OCI-LY1 (cell line): ENCODE measurements around the gene PLCB2.

ENCODE experiments used
- CTCF ChIP-seq: fragments of 200-600 bp; sonication (generic), shearing (Covaris generic); IDR thresholded peaks from 2 replicates; pipeline ENCODE4 v1.5.1; 2017; ENCODE audit warnings: mild to moderate bottlenecking, antibody characterized with exemption, low read length, moderate library complexity, mixed read lengths
- EZH2 ChIP-seq: fragments of 200-600 bp; sonication (generic), shearing (Covaris generic); IDR thresholded peaks from 2 replicates; pipeline ENCODE4 v1.8.0; 2017; ENCODE audit warnings: borderline replicate concordance, mixed run types, mild to moderate bottlenecking, antibody characterized with exemption, low read length, moderate library complexity, mixed read lengths

GRCh38 chr15:40336744-40337122 is 29.0 kb upstream of the PLCB2 start:
- TF ChIP-seq CTCF: peak; percentile 66
- TF ChIP-seq EZH2: no peak
